ENCODE measurements around the gene TBC1D1.
"Not testable (repeated sequence)": the region's sequence is repeated elsewhere in the genome, so short reads cannot be mapped to it uniquely, and the experiment has no call there.

The TBC1D1 gene

DNA sequence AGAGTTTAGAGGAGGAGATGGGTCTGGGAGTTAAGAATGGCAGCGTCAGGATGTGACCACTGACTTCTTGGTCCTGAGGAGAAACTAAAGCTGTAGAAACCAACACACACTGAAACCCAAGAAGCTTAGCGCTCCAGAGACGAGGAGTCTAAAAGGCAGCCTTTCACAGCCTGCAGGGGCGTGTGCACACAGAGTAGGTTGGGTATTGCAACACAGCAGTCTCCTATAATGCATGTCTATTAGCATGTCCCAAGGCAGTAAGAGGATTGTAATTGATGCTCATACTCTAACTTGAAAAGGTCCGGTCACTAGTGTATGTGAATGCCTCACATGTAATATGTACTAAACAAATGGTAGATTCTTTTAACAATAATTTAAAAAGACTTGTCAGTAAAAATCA, 126.7 kb downstream of the TBC1D1 start:
- no peak for DNase-seq

DNA sequence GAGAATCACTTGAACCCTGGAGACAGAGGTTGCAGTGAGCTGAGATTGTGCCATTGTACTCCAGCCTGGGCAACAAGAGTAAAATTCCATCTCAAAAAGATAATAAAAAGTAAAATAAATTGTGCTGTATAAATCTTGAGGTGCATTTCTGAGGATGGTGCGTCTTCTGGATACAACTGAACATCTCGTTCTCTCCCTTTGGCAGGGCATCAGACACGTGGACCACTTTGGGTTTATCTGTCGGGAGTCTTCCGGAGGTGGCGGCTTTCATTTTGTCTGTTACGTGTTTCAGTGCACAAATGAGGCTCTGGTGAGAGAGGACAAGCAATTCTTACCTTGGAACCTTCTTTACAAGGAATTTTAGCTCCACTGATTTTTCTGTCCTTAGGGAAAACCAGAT, 129.5 kb downstream of the TBC1D1 start:
- DNase-seq, result no peak

DNA sequence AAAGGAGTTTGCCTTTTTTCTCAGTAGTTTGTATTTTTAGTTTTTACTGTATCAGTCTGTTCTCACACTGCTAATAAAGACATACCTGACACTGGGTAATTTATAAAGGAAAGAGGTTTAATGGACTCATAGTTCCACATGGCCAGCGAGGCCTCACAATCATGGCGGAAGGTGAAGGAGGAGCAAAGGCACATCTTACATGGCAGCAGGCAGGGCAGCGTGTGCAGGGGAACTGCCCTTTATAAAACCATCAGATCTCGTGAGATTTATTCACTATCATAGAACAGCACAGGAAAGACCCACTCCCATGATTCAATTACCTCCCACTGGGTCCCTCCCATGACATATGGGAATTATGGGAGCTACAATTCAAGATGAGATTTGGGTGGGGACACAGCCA, 130.1 kb downstream of the TBC1D1 start:
- DNase-seq, result not testable (repeated sequence)

DNA sequence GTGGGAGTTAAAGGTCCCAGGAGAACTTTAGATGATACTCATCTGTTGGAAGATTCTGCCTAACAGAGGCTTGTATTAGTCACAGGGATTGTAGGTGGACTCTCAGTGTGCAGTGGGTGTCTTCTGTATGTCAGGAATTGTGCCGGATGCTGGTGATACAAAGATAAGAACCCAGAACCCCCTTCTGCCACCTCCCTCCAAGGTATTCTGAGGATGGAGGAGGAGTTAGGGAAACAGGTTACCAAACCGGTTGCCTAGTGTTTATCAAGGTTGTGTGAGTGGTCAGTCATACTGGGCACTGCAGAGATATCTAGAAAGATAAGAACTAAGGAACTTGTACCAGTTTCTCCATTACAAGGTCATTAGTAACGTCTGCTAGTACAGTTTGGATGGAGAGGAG, 130.9 kb downstream of the TBC1D1 start:
- DNase-seq, result no peak

DNA sequence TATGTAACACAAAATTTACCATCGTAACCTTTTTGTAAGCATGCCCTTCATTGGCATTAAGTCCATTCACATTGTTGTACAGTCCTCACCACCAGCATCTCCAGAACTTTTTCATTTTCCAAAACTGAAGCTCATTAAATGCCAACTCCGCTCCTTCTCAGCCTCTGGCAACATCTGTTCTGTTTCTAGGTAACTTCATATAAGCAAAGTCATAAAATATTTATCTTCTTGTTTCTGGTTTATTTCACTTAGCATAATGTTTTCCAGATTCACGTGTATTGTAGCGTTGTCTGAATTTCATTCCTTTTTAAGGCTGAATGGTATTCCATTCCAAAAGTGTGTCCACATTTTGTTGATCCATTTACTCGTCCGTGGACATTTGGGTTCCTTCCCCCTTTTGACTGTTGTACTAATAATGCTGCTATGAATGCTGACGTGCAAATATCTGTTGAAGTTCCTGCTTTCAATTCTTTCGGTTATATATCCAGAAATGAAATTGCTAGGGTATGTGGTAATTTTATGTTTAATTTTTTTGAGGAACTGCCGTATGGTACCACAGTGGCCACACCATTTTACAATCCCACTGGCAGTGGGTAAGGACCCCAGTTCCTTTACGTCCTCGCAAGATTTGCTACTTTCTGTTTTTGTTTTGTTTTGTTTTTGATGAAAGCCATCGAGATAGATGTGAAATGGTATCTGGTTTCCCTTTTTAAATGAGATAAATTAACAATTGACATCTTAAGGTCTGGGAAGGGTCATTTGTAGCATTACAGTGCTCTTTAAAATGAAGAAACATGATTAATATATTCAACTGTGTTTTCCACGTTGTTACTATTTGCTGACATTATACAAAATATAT, 132.7 kb downstream of the TBC1D1 start:
- no peak for DNase-seq

GRCh38 chr4:38024206-38024509, 133.3 kb downstream of the TBC1D1 start:
- DNase-seq, result no peak

- DNase-seq, result no peak
Observed at GRCh38 chr4:38025665-38026064, 134.8 kb downstream of the TBC1D1 start.

GRCh38 chr4:38026158-38026740, 135.4 kb downstream of the TBC1D1 start:
- DNase-seq, result no peak

DNA sequence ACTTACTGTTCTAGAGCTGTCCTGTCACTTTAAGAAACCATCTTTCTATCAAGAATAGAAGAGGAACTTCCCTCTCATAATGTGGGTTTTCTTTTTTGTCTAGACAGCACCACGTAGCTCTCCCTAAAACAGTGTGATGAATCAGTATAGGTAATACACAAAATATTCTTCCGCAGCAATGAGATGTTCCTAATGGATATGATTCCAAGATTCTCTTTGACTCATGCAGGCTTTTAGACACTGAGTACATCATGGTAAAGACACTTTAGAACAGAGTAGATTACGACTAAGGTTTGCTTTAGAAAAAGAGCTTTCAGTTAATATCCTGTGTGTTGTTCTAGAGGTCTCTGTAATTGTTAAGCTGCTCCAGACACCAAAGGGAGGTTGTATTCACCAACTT, 139.1 kb downstream of the TBC1D1 start:
- DNase-seq, result no peak

- peak; percentile 13 for DNase-seq
Observed at GRCh38 chr4:38034986-38035882, 144.3 kb downstream of the TBC1D1 start.

- DNase-seq, result no peak
Observed at GRCh38 chr4:38036548-38036947, 145.7 kb downstream of the TBC1D1 start.

DNA sequence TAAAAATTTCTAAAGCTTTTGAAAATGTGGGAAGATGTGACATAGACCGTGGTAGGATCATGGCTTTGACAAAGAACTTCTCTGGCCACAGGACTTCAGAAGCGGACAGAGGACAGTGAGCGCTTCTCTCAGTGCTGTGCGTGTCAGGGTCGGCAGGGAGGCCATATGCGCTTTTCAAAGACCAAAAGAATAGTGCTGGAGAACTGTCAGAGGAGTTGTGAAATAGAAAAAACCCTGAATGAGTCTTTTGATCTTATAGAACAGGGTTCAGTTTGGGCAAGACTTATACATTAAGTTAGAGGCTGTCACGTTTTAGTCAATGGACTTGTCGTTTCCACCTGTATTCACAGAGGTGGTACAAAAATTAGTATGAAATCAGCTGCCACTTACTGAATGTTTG, 146.7 kb downstream of the TBC1D1 start:
- no peak for DNase-seq

GRCh38 chr4:38040619-38041018, 149.7 kb downstream of the TBC1D1 start:
- DNase-seq, result no peak

DNA sequence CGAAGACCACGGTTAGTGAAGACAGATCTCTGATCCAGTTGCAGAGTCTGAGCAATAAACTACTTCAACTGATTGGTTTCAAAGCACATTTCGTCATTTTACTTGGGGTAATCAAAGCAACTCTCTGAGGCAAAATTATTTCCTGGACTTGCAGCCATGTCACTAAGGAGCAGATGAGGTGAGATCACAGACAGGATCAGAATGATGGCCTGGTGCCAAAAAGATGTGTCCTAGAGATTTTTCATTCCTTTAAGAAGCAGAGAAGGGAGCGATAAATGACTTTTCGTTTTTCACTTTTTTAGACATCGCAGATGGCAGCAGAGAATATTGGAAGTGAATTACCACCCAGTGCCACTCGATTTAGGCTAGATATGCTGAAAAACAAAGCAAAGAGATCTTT, 153.2 kb downstream of the TBC1D1 start:
- no peak for DNase-seq

- no peak for DNase-seq
Observed at GRCh38 chr4:38045289-38045988, 154.6 kb downstream of the TBC1D1 start.

DNA sequence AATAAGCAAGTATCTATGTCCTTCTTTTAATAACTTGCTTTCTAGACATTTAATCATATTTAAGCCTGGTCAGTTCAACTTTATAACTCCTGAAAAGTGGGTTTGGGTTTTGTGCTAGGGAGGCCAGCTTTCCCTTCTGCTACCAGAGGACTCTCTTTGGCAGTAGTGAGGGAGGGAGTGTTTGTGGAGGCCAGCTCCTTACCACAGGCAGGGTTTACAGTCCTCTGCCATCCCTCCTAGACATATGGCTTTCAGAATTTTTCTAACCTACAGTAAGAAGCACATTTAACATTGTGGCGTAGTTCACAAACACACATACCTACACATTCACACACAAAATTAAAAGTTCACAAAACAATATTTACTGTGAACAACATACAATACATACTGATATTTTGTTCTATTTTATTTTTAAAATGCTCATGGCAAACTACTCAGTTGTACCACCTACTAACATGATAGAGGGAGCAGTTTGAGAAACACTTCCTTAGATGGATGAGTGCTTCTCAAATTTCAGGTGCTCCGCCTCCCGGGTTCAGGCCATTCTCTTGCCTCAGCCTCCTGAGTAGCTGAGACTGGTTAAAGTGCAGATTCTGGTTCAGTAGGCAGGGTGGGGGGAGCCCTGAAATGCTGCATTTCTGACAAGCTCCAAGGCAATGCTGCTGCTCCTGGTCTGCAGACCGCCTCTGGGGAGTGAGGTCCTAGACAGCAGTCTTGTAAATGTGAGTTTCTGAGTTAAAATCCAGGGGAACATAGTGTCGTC, 156.0 kb downstream of the TBC1D1 start:
- peak; percentile 14 for DNase-seq

DNA sequence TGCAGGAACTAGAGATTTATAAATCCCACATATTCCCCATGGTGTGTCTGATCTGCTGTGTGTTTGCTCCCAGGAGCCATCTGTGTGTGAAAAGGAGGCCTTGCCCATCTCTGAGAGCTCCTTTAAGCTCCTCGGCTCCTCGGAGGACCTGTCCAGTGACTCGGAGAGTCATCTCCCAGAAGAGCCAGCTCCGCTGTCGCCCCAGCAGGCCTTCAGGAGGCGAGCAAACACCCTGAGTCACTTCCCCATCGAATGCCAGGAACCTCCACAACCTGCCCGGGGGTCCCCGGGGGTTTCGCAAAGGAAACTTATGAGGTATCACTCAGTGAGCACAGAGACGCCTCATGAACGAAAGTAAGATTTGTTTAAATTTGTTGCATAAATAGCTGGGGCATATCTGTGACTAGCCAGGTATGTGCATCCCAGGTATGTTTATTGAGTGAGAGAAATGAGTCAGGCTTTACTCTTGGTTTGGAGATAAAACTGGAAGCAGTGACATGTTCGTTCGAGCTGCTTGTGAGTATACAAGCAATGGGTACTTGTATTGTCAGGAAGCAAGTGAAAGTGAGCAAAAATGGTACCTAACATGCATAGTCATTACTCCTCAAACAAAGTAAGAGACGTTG, 158.8 kb downstream of the TBC1D1 start:
- DNase-seq, result no peak

GRCh38 chr4:38050560-38051350, 159.9 kb downstream of the TBC1D1 start:
- DNase-seq, result no peak

GRCh38 chr4:38055566-38055965, 164.7 kb downstream of the TBC1D1 start:
- DNase-seq, result no peak

- no peak for DNase-seq
Observed at GRCh38 chr4:38056011-38056685, 165.3 kb downstream of the TBC1D1 start.
